ENCODE results near the gene BRMS1. TPM values are rescaled to one million over a fixed set of nuclear protein-coding genes. Genes with fewer than 3 reads are reported as not detected.
A peak's percentile ranks its signal among the peaks of the same experiment; 100 is the strongest.
"Not testable (repeated sequence)": the region's sequence is repeated elsewhere in the genome, so short reads cannot be mapped to it uniquely, and the experiment has no call there.

Gene BRMS1
- total and polyA plus RNA-seq, 4 donors = 12.0 to 24.0 (median 20.3) TPM

- WGBS = 31% methylated on average over 26 of the region's 26 CpGs
- Histone ChIP-seq H3K9me3 (ENCODE audit: control insufficient read depth in 4 of 4, low read length in 3 of 4) (no peaks in the 10 kb centered on the region), H3K27me3 (ENCODE audit: control insufficient read depth in 4 of 4, insufficient read depth in 4 of 4, low read length in 3 of 4) (no peaks in the 10 kb centered on the region), H3K4me1 (ENCODE audit: control insufficient read depth in 4 of 4, insufficient read depth in 4 of 4, low read length in 3 of 4) (peaks cover 0 to 12% (median 5%) of the 10 kb centered on the region in 4 donors), H3K27ac (ENCODE audit: low read depth in 1 of 2, low read length in 2 of 2) (peak overlapping the region; percentile 79 to 86), H3K4me3 (ENCODE audit: low read depth in 1 of 3, low read length in 3 of 3) (peak overlapping the region in 2 of 3 donors; percentile 44 to 63), H3K36me3 (ENCODE audit: control insufficient read depth in 4 of 4, insufficient read depth in 3 of 4, low read depth in 1 of 4, low read length in 3 of 4) (no peaks in the 10 kb centered on the region), H3K9ac (ENCODE audit: low read depth in 1 of 2, low read length in 2 of 2) (no peak overlapping the region)
- DNase-seq (ENCODE audit: low spot score) = no peak
- TF ChIP-seq, protein P1, sequence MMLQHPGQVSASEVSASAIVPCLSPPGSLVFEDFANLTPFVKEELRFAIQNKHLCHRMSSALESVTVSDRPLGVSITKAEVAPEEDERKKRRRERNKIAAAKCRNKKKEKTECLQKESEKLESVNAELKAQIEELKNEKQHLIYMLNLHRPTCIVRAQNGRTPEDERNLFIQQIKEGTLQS (IDR thresholded peaks at IDR 0.05) = no peak
- TF ChIP-seq GABPA (IDR thresholded peaks at IDR 0.05 in 1 of 2, conservative IDR thresholded peaks at IDR 0.05 in 1 of 2) (no peak), MAX (IDR thresholded peaks at IDR 0.05) (no peak), JUND (IDR thresholded peaks at IDR 0.05) (no peak), RXRA (IDR thresholded peaks at IDR 0.05) (no peak), FOXA1 (IDR thresholded peaks at IDR 0.05) (no peak), ZBTB33 (IDR thresholded peaks at IDR 0.05) (no peak), HNF4G (IDR thresholded peaks at IDR 0.05) (no peak), TAF1 (conservative IDR thresholded peaks at IDR 0.05) (no peak)
- TF ChIP-seq, protein P2, sequence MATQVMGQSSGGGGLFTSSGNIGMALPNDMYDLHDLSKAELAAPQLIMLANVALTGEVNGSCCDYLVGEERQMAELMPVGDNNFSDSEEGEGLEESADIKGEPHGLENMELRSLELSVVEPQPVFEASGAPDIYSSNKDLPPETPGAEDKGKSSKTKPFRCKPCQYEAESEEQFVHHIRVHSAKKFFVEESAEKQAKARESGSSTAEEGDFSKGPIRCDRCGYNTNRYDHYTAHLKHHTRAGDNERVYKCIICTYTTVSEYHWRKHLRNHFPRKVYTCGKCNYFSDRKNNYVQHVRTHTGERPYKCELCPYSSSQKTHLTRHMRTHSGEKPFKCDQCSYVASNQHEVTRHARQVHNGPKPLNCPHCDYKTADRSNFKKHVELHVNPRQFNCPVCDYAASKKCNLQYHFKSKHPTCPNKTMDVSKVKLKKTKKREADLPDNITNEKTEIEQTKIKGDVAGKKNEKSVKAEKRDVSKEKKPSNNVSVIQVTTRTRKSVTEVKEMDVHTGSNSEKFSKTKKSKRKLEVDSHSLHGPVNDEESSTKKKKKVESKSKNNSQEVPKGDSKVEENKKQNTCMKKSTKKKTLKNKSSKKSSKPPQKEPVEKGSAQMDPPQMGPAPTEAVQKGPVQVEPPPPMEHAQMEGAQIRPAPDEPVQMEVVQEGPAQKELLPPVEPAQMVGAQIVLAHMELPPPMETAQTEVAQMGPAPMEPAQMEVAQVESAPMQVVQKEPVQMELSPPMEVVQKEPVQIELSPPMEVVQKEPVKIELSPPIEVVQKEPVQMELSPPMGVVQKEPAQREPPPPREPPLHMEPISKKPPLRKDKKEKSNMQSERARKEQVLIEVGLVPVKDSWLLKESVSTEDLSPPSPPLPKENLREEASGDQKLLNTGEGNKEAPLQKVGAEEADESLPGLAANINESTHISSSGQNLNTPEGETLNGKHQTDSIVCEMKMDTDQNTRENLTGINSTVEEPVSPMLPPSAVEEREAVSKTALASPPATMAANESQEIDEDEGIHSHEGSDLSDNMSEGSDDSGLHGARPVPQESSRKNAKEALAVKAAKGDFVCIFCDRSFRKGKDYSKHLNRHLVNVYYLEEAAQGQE (IDR thresholded peaks at IDR 0.05) = no peak
These were observed 33.4 kb downstream of the BRMS1 start for GRCh38 chr11:66311470-66311964.

DNA sequence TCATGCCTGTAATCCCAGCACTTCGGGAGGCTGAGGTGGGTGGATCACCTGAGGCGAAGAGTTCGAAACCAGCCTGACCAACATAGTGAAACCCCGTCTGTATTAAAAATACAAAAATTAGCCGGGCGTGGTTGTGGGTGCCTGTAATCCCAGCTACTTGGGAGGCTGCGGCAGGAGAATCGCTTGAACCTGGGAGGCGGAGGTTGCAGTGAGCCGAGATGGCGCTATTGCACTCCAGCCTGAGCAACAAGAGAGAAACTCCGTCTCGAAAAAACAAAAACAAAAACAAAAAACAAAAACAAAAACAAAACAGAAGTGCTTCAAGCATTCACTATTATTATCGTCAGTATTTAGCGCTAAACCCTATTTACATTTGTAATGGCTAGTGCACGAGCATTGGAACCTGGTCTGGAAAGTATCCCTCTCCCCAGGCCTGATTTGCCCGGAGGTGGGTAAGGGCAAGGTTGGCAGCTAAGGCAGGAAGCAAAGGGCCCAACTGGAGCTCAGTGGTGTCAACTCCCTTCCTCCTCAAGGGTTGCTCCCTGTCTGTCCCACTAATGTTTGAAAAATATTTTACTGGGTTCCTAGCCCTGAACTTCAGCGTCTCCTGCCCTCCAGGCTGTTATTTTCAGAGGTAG is 34.0 kb downstream of the BRMS1 start:
- H3K4me1 ChIP-seq (ENCODE audit: control insufficient read depth in 4 of 4, insufficient read depth in 4 of 4, low read length in 3 of 4) = peaks cover 0 to 12% (median 5%) of the 10 kb centered on the region in 4 donors
- H3K4me3 ChIP-seq (ENCODE audit: low read depth in 1 of 3, low read length in 3 of 3); H3K27me3 ChIP-seq (ENCODE audit: control insufficient read depth in 4 of 4, insufficient read depth in 4 of 4, low read length in 3 of 4): not testable (repeated sequence)

GRCh38 chr11:66310324-66310723 is 34.6 kb downstream of the BRMS1 start:
- H3K4me3 ChIP-seq (ENCODE audit: low read depth in 1 of 3, low read length in 3 of 3) = no peak overlapping the region
- no peaks in the 10 kb centered on the region for H3K9me3 ChIP-seq (ENCODE audit: control insufficient read depth in 4 of 4, low read length in 3 of 4)
- no peak overlapping the region for H3K9ac ChIP-seq (ENCODE audit: low read depth in 1 of 2, low read length in 2 of 2)
- H3K36me3 ChIP-seq (ENCODE audit: control insufficient read depth in 4 of 4, insufficient read depth in 3 of 4, low read depth in 1 of 4, low read length in 3 of 4) = no peaks in the 10 kb centered on the region
- 81% methylated on average over 8 of the region's 8 CpGs for WGBS
- H3K27me3 ChIP-seq (ENCODE audit: control insufficient read depth in 4 of 4, insufficient read depth in 4 of 4, low read length in 3 of 4) = no peaks in the 10 kb centered on the region
- no peak overlapping the region for H3K27ac ChIP-seq (ENCODE audit: low read depth in 1 of 2, low read length in 2 of 2)
- no peak for DNase-seq (ENCODE audit: low spot score)
- peaks cover 0 to 12% (median 5%) of the 10 kb centered on the region in 4 donors for H3K4me1 ChIP-seq (ENCODE audit: control insufficient read depth in 4 of 4, insufficient read depth in 4 of 4, low read length in 3 of 4)
- TF ChIP-seq HNF4G (IDR thresholded peaks at IDR 0.05) (no peak), SP1 (IDR thresholded peaks at IDR 0.05) (no peak), FOXA2 (IDR thresholded peaks at IDR 0.05) (no peak), NR2F2 (IDR thresholded peaks at IDR 0.05) (no peak), RXRA (IDR thresholded peaks at IDR 0.05) (no peak), FOXA1 (IDR thresholded peaks at IDR 0.05) (no peak), ZBTB33 (IDR thresholded peaks at IDR 0.05) (no peak), EGR1 (IDR thresholded peaks at IDR 0.05; ENCODE audit: low read depth in 2 of 2) (no peak), RAD21 (IDR thresholded peaks at IDR 0.05) (no peak), JUND (IDR thresholded peaks at IDR 0.05) (no peak), GABPA (IDR thresholded peaks at IDR 0.05 in 1 of 2, conservative IDR thresholded peaks at IDR 0.05 in 1 of 2) (no peak)
- TF ChIP-seq, protein P3, sequence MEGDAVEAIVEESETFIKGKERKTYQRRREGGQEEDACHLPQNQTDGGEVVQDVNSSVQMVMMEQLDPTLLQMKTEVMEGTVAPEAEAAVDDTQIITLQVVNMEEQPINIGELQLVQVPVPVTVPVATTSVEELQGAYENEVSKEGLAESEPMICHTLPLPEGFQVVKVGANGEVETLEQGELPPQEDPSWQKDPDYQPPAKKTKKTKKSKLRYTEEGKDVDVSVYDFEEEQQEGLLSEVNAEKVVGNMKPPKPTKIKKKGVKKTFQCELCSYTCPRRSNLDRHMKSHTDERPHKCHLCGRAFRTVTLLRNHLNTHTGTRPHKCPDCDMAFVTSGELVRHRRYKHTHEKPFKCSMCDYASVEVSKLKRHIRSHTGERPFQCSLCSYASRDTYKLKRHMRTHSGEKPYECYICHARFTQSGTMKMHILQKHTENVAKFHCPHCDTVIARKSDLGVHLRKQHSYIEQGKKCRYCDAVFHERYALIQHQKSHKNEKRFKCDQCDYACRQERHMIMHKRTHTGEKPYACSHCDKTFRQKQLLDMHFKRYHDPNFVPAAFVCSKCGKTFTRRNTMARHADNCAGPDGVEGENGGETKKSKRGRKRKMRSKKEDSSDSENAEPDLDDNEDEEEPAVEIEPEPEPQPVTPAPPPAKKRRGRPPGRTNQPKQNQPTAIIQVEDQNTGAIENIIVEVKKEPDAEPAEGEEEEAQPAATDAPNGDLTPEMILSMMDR (IDR thresholded peaks at IDR 0.05; ENCODE audit: low read depth, low read length, missing input control) = no peak

More for the DNA sequence above, 34.0 kb downstream of the BRMS1 start:
- not testable (repeated sequence) for H3K9ac ChIP-seq (ENCODE audit: low read depth in 1 of 2, low read length in 2 of 2); H3K9me3 ChIP-seq (ENCODE audit: control insufficient read depth in 4 of 4, low read length in 3 of 4); DNase-seq (ENCODE audit: low spot score); H3K27ac ChIP-seq (ENCODE audit: low read depth in 1 of 2, low read length in 2 of 2); H3K36me3 ChIP-seq (ENCODE audit: control insufficient read depth in 4 of 4, insufficient read depth in 3 of 4, low read depth in 1 of 4, low read length in 3 of 4)
- 92% methylated on average over 18 of the region's 18 CpGs for WGBS
